Breast epithelium (tissue), 4 donors: Measurements from ENCODE around the gene THOC6. TPM values are rescaled to one million over a fixed set of nuclear protein-coding genes. Genes with fewer than 3 reads are reported as not detected.

ENCODE experiments used
- DNase-seq, 2 donors: peaks; one replicate each; pipeline ENCODE4 v3.0.0-alpha.2; 2019; ENCODE audit warnings: low spot score in 2 of 2
- H3K27ac ChIP-seq, 2 donors: fragments of 200-600 bp; sonication (generic) in 1 of 2; one replicate each; pipeline ENCODE4 v1.5.1; 2016 to 2019; ENCODE audit warnings: mild to moderate bottlenecking in 1 of 2
- H3K27me3 ChIP-seq, 2 donors: fragments of 200-600 bp; sonication (generic) in 1 of 2; one replicate each; pipeline versions ENCODE4 v1.5.1 to v1.6.0; 2017 to 2019; ENCODE audit warnings: control low read depth in 1 of 2, mild to moderate bottlenecking in 1 of 2
- H3K36me3 ChIP-seq: fragments of 200-600 bp; one replicate; pipeline ENCODE4 v1.5.1; 2019
- H3K4me1 ChIP-seq, 2 donors: fragments of 200-600 bp; sonication (generic); one replicate each; pipeline ENCODE4 v1.5.1; 2016 to 2019; ENCODE audit warnings: control low read depth in 1 of 2
- H3K4me3 ChIP-seq, 3 donors: fragments of 200-600 bp; sonication (generic); 1 replicate in 2 of 3; 2 replicates in 1 of 3; pipeline ENCODE4 v1.5.1; 2016 to 2019; ENCODE audit warnings: mild to moderate bottlenecking in 3 of 3, moderate library complexity in 2 of 3
- H3K9me3 ChIP-seq, 2 donors: fragments of 200-600 bp; sonication (generic) in 1 of 2; one replicate each; pipeline ENCODE4 v1.5.1; 2016 to 2019; ENCODE audit warnings: control low read depth in 1 of 2
- CTCF ChIP-seq, 3 donors: fragments of 450-650 bp; IDR thresholded peaks; one replicate each; pipeline ENCODE4 v1.5.1; 2016 to 2017; ENCODE audit warnings: antibody characterized with exemption in 3 of 3, mild to moderate bottlenecking in 3 of 3, moderate library complexity in 3 of 3
- POLR2A ChIP-seq: fragments of 450-650 bp; IDR thresholded peaks from one replicate; pipeline ENCODE4 v1.6.1; 2016; ENCODE audit warnings: antibody characterized with exemption, mild to moderate bottlenecking, moderate library complexity
- POLR2AphosphoS5 ChIP-seq, 3 donors: sonication (generic); formaldehyde crosslinking; IDR thresholded peaks; one replicate each; pipeline ENCODE4 v1.6.1; 2017; ENCODE audit warnings: antibody characterized with exemption in 3 of 3
- intact Hi-C: fragments of 100-400 bp; cut with DNase I; formaldehyde crosslinking; loops from one replicate; pipeline ENCODE4 v1.15.1; 2023; ENCODE audit warnings: low total_unique reads
- total RNA-seq, 3 donors: library from RNA; depleted of rRNA; stranded (reverse); fragments of >200 nt; gene quantifications; one replicate each; pipeline ENCODE4 v1.1.0, GENCODE V29; 2016

The THOC6 gene
- total RNA-seq, 3 donors from 2014 or later = 15.5 to 26.1 (median 18.4) TPM

- Histone ChIP-seq H3K4me1 (no peaks in the 10 kb centered on the region), H3K9me3 (no peaks in the 10 kb centered on the region), H3K4me3 (no peak overlapping the region), H3K27ac (no peak overlapping the region), H3K36me3 (no peaks in the 10 kb centered on the region), H3K27me3 (peaks cover 0 to 16% of the 10 kb centered on the region in 2 donors)
- TF ChIP-seq POLR2AphosphoS5 (IDR thresholded peaks at IDR 0.05) = no peak
- no peak for TF ChIP-seq CTCF (IDR thresholded peaks at IDR 0.05)
- TF ChIP-seq POLR2A = no peak
- intact Hi-C loops = no loop called here
- no peak for DNase-seq
These were observed 16.5 kb upstream of the THOC6 start for GRCh38 chr16:3007059-3007956.

DNA sequence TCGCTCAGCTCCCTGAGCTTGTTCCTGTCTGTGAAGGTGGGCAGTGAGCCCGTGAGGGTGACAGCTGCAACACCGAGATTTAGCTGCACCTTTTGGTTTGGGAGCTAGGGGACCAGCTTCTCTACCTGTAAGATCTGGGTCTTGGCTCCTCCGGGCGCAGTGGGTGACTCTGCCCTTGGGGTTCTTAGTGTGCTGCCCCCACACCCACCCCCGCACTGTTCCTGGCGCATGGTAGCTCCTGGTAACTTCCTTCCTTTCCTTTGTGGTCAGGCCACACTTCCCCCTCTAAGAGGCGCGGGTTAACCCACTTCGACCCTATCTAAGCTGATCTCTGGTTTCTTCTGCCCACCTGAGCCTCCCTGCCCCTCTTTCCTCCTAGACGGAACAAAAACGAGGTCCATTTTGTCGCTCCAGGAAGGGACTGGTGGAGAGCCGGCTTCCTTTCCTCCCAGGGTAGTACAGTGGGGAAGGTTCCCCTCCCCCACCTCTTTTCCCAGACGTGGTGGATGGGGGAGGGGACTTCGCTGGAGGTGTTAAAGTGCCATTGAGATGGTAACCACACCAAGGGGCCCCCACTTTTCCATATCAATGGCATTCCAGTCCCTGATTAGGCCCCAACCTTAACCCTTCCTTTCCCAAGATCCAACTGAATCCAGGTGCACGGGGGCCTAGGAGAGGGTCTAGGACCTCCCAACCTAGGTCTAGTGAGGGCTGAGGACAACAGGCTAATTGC is 15.7 kb upstream of the THOC6 start:
- no peaks in the 10 kb centered on the region for H3K36me3 ChIP-seq
- no peak for DNase-seq
- no peaks in the 10 kb centered on the region for H3K4me1 ChIP-seq
- no peak for TF ChIP-seq POLR2AphosphoS5 (IDR thresholded peaks at IDR 0.05)
- TF ChIP-seq CTCF (IDR thresholded peaks at IDR 0.05) = no peak
- TF ChIP-seq POLR2A = no peak
- H3K9me3 ChIP-seq = no peaks in the 10 kb centered on the region
- H3K4me3 ChIP-seq = no peak overlapping the region
- no peak overlapping the region for H3K27ac ChIP-seq
- H3K27me3 ChIP-seq = peaks cover 0 to 21% of the 10 kb centered on the region in 2 donors
- intact Hi-C loops = no loop called here

DNA sequence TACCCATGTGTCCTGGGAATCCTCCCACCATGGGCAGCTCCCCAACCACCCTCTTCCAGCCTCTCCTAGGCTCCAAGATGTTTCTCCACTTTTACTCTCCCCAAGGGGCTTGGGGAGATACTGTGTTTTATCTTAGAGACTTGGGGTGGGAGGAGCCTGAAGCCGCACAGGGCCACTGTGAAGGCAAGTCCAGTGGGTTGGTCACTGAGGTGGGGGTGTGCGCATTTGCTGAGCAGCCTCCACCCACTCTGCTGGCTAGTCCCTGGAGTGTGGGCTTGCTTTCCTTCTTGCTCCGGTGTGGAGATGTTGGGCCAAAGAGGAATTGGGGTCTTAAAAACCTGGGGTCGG is 15.2 kb upstream of the THOC6 start:
- H3K27me3 ChIP-seq = peaks cover 0 to 25% of the 10 kb centered on the region in 2 donors
- TF ChIP-seq CTCF (IDR thresholded peaks at IDR 0.05) = no peak
- TF ChIP-seq POLR2A = no peak
- TF ChIP-seq POLR2AphosphoS5 (IDR thresholded peaks at IDR 0.05) = no peak
- no peak overlapping the region for H3K27ac ChIP-seq
- no peaks in the 10 kb centered on the region for H3K4me1 ChIP-seq
- H3K9me3 ChIP-seq = no peaks in the 10 kb centered on the region
- DNase-seq = no peak
- intact Hi-C loops = no loop called here
- H3K36me3 ChIP-seq = no peaks in the 10 kb centered on the region
- H3K4me3 ChIP-seq = no peak overlapping the region

- TF ChIP-seq CTCF (IDR thresholded peaks at IDR 0.05) (no peak), POLR2AphosphoS5 (IDR thresholded peaks at IDR 0.05) (no peak), POLR2A (no peak)
- Histone ChIP-seq H3K4me3 (no peak overlapping the region), H3K9me3 (no peaks in the 10 kb centered on the region), H3K4me1 (no peaks in the 10 kb centered on the region), H3K36me3 (no peaks in the 10 kb centered on the region), H3K27me3 (peaks cover 0 to 31% of the 10 kb centered on the region in 2 donors), H3K27ac (peak overlapping the region; percentile 20 to 65)
- intact Hi-C loops = no loop called here
- DNase-seq = peak; percentile 49 to 71
These were observed 14.1 kb upstream of the THOC6 start for GRCh38 chr16:3009568-3010390.
